Cardiac muscle cell (in vitro differentiated cells and primary cell): ENCODE data around the gene MAST4. TPM values are rescaled to one million over a fixed set of nuclear protein-coding genes. Genes with fewer than 3 reads are reported as not detected.

Source experiments
- DNase-seq, 2 donors: peaks; one replicate each; pipeline versions ENCODE4 v3.0.0 to v3.0.0-alpha.2; 2010 to 2017; ENCODE audit warnings: low read depth in 1 of 2, low spot score in 1 of 2
- H3K27ac ChIP-seq: fragments of 200-600 bp; sonication (generic); 2 replicates; pipeline ENCODE4 v1.5.1; 2016
- H3K27me3 ChIP-seq: fragments of 200-600 bp; sonication (generic); 2 replicates; pipeline ENCODE4 v1.6.0; 2016; ENCODE audit warnings: control low read depth
- H3K36me3 ChIP-seq: fragments of 200-600 bp; sonication (generic); 2 replicates; pipeline ENCODE4 v1.5.1; 2016; ENCODE audit warnings: control low read depth
- H3K4me1 ChIP-seq: fragments of 200-600 bp; sonication (generic); 2 replicates; pipeline ENCODE4 v1.8.1; 2017; ENCODE audit warnings: low read depth, mild to moderate bottlenecking, mixed run types
- H3K4me3 ChIP-seq: fragments of 200-600 bp; sonication (generic); 2 replicates; pipeline ENCODE4 v1.5.1; 2016; ENCODE audit warnings: mild to moderate bottlenecking
- H3K9me3 ChIP-seq: fragments of 200-600 bp; sonication (generic); 2 replicates; pipeline ENCODE4 v1.5.1; 2017; ENCODE audit warnings: low read depth, mild to moderate bottlenecking, control low read depth
- polyA plus RNA-seq: library from polyadenylated mRNA; unstranded; fragments of >200 nt; fragmentation: Nextera tagmentation; extraction: Ambion mirVana; gene quantifications from 2 replicates; pipeline ENCODE4 v1.2.1, GENCODE V29; 2016
- total RNA-seq: library from RNA; depleted of rRNA; stranded (reverse); fragments of >200 nt; gene quantifications from 2 replicates; pipeline ENCODE4 v1.2.3, GENCODE V29; 2016
- TF ChIP-seq, protein P1 (sequence below): IDR thresholded peaks from 2 replicates; pipeline ENCODE4 v1.5.1; 2012; ENCODE audit warnings: low read depth, mild to moderate bottlenecking, low read length

The MAST4 gene
- total and polyA plus RNA-seq, 2 experiments from 2014 or later = 33.1 to 58.0 TPM

DNA sequence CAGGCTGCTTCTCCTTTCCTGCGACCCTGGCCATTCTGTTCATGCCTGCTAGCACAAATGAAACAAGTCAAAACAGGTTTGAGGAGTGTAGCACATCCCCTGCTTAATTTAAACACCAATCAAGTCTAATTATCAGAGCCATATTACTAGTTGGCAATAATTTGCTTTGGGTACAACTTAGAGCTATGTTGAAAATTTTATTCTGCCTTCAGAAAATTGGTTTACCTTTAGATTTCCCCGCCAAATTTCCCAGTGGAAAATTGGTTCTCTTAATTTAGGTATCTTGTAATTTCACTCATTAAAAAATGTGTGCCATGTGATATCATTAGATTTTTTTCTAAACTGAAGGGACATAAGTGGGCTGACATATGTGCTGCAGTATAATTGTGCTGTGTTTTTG is 265.8 kb downstream of the MAST4 start:
- Histone ChIP-seq H3K36me3 (no peaks in the 10 kb centered on the region), H3K9me3 (no peaks in the 10 kb centered on the region), H3K27ac (no peak overlapping the region), H3K4me3 (no peak overlapping the region), H3K4me1 (peaks cover 10% of the 10 kb centered on the region), H3K27me3 (no peaks in the 10 kb centered on the region)
- TF ChIP-seq, protein P1, sequence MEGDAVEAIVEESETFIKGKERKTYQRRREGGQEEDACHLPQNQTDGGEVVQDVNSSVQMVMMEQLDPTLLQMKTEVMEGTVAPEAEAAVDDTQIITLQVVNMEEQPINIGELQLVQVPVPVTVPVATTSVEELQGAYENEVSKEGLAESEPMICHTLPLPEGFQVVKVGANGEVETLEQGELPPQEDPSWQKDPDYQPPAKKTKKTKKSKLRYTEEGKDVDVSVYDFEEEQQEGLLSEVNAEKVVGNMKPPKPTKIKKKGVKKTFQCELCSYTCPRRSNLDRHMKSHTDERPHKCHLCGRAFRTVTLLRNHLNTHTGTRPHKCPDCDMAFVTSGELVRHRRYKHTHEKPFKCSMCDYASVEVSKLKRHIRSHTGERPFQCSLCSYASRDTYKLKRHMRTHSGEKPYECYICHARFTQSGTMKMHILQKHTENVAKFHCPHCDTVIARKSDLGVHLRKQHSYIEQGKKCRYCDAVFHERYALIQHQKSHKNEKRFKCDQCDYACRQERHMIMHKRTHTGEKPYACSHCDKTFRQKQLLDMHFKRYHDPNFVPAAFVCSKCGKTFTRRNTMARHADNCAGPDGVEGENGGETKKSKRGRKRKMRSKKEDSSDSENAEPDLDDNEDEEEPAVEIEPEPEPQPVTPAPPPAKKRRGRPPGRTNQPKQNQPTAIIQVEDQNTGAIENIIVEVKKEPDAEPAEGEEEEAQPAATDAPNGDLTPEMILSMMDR = no peak
- no peak for DNase-seq

GRCh38 chr5:66863243-66864170 is 267.3 kb downstream of the MAST4 start:
- Histone ChIP-seq H3K36me3 (no peaks in the 10 kb centered on the region), H3K9me3 (no peaks in the 10 kb centered on the region), H3K4me1 (peaks cover 16% of the 10 kb centered on the region), H3K4me3 (no peak overlapping the region), H3K27ac (no peak overlapping the region), H3K27me3 (no peaks in the 10 kb centered on the region)
- peak in 1 of 2 donors; percentile 45 for DNase-seq
- TF ChIP-seq, protein P1 = no peak

DNA sequence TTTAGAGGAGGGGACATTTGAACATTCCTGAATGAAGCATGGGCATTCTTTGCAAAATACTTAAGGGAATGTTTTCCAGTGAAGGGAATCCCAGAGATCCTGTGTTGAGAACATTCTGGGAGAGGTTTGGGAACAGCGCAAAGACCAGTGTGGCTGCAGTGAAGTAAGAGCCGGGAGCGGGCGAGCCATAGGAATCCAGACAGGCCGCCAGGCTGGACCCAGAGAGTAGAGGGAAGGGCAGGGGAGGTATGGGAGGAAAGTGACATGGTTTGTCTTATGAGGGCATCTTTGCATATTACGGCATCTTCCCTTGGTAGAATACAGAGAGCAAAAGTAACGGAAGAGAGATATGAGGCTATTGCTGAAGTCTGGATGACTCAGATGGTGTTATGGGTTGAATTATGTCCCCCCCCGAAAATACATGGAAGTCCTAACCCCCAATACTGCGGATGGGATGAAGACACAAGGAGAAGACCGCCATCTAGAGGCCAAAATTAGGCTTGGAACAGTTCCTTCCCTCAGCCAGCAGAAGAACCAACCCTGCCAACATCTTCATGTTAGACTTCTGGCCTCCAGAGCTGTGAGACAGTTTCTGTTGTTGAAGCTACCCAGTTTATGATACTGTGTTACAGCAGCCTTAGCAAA is 268.2 kb downstream of the MAST4 start:
- Histone ChIP-seq H3K9me3 (no peaks in the 10 kb centered on the region), H3K36me3 (no peaks in the 10 kb centered on the region), H3K4me3 (no peak overlapping the region), H3K27me3 (no peaks in the 10 kb centered on the region), H3K27ac (no peak overlapping the region), H3K4me1 (peaks cover 23% of the 10 kb centered on the region)
- TF ChIP-seq, protein P1 = peak; percentile 55
- peak in 1 of 2 donors; percentile 86 for DNase-seq

DNA sequence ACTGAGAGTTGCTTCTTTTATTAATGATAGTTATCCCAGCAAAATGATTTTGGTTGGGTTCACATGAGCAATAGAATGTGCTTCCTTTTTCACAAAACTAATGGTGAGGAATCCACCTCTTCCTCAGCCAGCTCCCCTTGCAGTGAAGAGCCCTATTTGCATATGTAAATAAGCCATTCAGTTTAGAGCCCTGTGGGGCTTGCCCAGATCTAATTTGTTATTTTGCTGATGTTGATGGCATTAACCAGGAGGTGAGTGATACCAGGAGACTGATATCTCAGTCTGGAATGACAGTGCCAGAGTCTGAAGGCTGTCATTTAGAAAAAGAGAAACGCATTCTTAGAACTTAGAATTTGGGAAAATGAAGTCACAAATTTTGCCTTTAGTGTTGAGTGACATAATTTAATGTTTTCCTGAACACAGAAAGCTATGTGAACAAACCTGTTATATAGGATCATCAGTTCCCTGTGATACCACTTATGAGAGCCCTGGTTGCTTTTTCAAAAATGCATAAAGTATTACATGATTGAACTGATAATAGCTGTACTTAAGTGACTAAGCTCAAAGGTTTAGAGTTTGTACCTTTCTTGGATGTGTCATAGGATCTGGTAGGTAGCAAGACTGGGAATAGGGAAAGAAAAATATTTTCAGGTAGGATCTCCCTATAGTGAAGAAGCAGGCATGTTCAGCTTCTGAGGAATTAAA is 271.6 kb downstream of the MAST4 start:
- Histone ChIP-seq H3K27me3 (no peaks in the 10 kb centered on the region), H3K4me3 (no peak overlapping the region), H3K27ac (no peak overlapping the region), H3K9me3 (no peaks in the 10 kb centered on the region), H3K4me1 (peaks cover 25% of the 10 kb centered on the region), H3K36me3 (no peaks in the 10 kb centered on the region)
- TF ChIP-seq, protein P1 = no peak
- DNase-seq = no peak

DNA sequence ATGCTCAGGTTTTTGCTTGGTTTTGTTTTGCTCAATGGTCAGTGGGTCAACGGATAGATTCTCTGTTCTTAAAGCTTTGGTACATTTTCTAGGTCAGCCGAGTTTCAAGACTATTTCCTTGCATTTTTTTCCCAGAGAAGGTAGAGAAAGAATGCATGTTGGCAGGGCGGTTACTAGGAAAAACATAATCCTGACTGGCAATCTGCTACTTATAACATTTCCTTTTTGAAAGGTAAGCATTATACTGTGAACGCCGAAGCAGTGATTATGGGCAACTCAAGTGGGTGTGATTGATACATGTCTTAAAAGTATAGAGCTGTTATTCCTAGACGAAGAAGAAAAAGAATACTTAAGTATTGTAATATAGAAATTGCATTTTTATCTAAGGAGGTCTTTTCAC is 273.2 kb downstream of the MAST4 start:
- H3K36me3 ChIP-seq = no peaks in the 10 kb centered on the region
- H3K9me3 ChIP-seq = no peaks in the 10 kb centered on the region
- no peak overlapping the region for H3K4me3 ChIP-seq
- DNase-seq = no peak
- no peaks in the 10 kb centered on the region for H3K27me3 ChIP-seq
- peak overlapping the region; percentile 24 for H3K27ac ChIP-seq
- H3K4me1 ChIP-seq = peaks cover 16% of the 10 kb centered on the region
- TF ChIP-seq, protein P1 = no peak
